Upper lobe of left lung (tissue), 6 donors: ENCODE measurements around the gene HTRA1. TPM values are rescaled to one million over a fixed set of nuclear protein-coding genes. Genes with fewer than 3 reads are reported as not detected.
A peak's percentile ranks its signal among the peaks of the same experiment; 100 is the strongest.

Source experiments
- ATAC-seq, 2 donors: fragments of 200-7000 bp; cut with Tn5 transposase; one replicate each; pipeline ENCODE4 v1.9.1; 2022; ENCODE audit warnings: mild to moderate bottlenecking in 2 of 2, moderate library complexity in 2 of 2; ENCODE audit not compliant: low FRiP score in 2 of 2
- DNase-seq, 2 donors: peaks; one replicate each; pipeline ENCODE4 v3.0.0-alpha.2; 2019 to 2020
- H3K27ac ChIP-seq, 4 donors: fragments of 200-600 bp; sonication (generic); one replicate each; pipeline ENCODE4 v1.5.1; 2016 to 2019
- H3K27me3 ChIP-seq, 4 donors: fragments of 200-600 bp; sonication (generic); one replicate each; pipeline ENCODE4 v1.5.1; 2017 to 2019
- H3K36me3 ChIP-seq, 4 donors: fragments of 200-600 bp; sonication (generic); one replicate each; pipeline ENCODE4 v1.5.1; 2016 to 2019
- H3K4me1 ChIP-seq, 4 donors: fragments of 200-600 bp; sonication (generic); one replicate each; pipeline ENCODE4 v1.5.1; 2018 to 2019
- H3K4me3 ChIP-seq, 4 donors: fragments of 200-600 bp; sonication (generic); one replicate each; pipeline ENCODE4 v1.5.1; 2017 to 2019; ENCODE audit warnings: mild to moderate bottlenecking in 2 of 4, moderate library complexity in 1 of 4
- H3K9me3 ChIP-seq, 4 donors: fragments of 200-600 bp; sonication (generic); one replicate each; pipeline ENCODE4 v1.5.1; 2018 to 2019
- CTCF ChIP-seq, 6 experiments: fragments of 450-650 bp in 4 of 6; fragments of 200-600 bp in 2 of 6; sonication (generic) in 2 of 6; IDR thresholded peaks; one replicate each; pipeline ENCODE4 v1.5.1; 2016 to 2019; ENCODE audit warnings: antibody characterized with exemption in 6 of 6
- EP300 ChIP-seq, 4 donors: sonication (generic); formaldehyde crosslinking; IDR thresholded peaks; one replicate each; pipeline ENCODE4 v1.5.1; 2017; ENCODE audit warnings: antibody characterized with exemption in 4 of 4, control low read depth in 2 of 4
- POLR2A ChIP-seq, 4 donors: fragments of 450-650 bp; IDR thresholded peaks; one replicate each; pipeline ENCODE4 v1.5.1; 2016 to 2017; ENCODE audit warnings: antibody characterized with exemption in 4 of 4, mild to moderate bottlenecking in 2 of 4
- POLR2AphosphoS5 ChIP-seq, 2 donors: sonication (generic); formaldehyde crosslinking; IDR thresholded peaks; one replicate each; pipeline ENCODE4 v1.5.1; 2017; ENCODE audit warnings: antibody characterized with exemption in 2 of 2
- WGBS, 2 donors: methylation state at CpG; one replicate each; pipeline ENCODE4 v1.1.5; 2017 to 2018; 5-methylcytosine and 5-hydroxymethylcytosine counted together
- total RNA-seq, 6 donors: library from RNA; depleted of rRNA in 4 of 6; stranded (reverse); fragments of >200 nt in 4 of 6; gene quantifications; one replicate each; pipeline versions ENCODE4 v1.1.0 to v1.2.1, GENCODE V29; 2016 to 2021
- donor health status: DM: no; HTN: no; CAD: no; lungs with moderate emphysema.
- donor health status: DM: no; HTN: yes; CAD: no; lungs with severe emphysema.

Gene HTRA1
- total RNA-seq, 6 donors from 2014 or later = 20.7 to 72.8 (median 36.2) TPM

- Histone ChIP-seq H3K27me3 (no peaks in the 10 kb centered on the region), H3K36me3 (peaks cover 0 to 36% (median 5%) of the 10 kb centered on the region in 4 donors), H3K9me3 (no peaks in the 10 kb centered on the region), H3K27ac (peak overlapping the region in 2 of 4 donors; percentile 36 to 53), H3K4me1 (peaks cover 20 to 39% (median 29%) of the 10 kb centered on the region in 4 donors), H3K4me3 (no peak overlapping the region)
- TF ChIP-seq CTCF (IDR thresholded peaks at IDR 0.05) (no peak), EP300 (IDR thresholded peaks at IDR 0.05) (no peak), POLR2A (IDR thresholded peaks at IDR 0.05) (no peak), POLR2AphosphoS5 (IDR thresholded peaks at IDR 0.05) (no peak)
- WGBS, 2 donors = 89 to 93% methylated on average over 3 of the region's 3 CpGs
- ATAC-seq (no peak), DNase-seq (no peak)
Measured at GRCh38 chr10:122420624-122421007, 40.7 kb upstream of the HTRA1 start.

DNA sequence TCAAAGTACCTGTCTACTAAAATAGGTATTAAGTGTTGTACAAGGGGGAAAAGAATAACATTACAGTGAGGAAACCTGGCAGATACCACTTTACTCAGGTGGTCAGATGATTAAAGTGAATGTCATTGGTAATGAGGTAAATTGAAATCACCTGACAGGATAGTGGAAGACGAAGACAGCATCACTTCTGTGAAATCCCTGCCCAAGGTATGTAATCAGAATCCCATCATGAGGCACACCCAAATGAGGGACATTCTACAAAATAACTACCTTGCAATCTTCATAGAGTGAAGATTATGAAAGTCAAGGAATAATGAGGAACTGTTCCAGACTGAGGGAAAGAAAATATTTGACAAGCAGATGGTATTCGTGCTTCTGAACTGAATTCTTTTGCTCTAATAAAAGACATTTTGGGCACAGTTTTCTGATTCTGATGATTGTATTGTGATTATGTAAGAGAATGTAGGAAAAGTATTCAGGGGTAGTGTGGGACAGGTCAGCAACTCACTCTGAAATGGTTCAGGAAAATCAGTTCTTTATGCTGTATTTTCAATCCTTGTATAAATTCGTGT lies 40.2 kb upstream of the HTRA1 start:
- DNase-seq (no peak), ATAC-seq (no peak)
- H3K4me1 ChIP-seq = peaks cover 20 to 39% (median 29%) of the 10 kb centered on the region in 4 donors
- TF ChIP-seq POLR2AphosphoS5 (IDR thresholded peaks at IDR 0.05) (no peak), CTCF (IDR thresholded peaks at IDR 0.05) (no peak), POLR2A (IDR thresholded peaks at IDR 0.05) (no peak), EP300 (IDR thresholded peaks at IDR 0.05) (no peak)
- H3K36me3 ChIP-seq = peaks cover 0 to 32% (median 4%) of the 10 kb centered on the region in 4 donors
- peak overlapping the region in 2 of 4 donors; percentile 36 to 53 for H3K27ac ChIP-seq
- 75 to 78% methylated on average over 3 of the region's 3 CpGs for WGBS, 2 donors
- H3K4me3 ChIP-seq = no peak overlapping the region
- no peaks in the 10 kb centered on the region for H3K9me3 ChIP-seq
- H3K27me3 ChIP-seq = no peaks in the 10 kb centered on the region

DNA sequence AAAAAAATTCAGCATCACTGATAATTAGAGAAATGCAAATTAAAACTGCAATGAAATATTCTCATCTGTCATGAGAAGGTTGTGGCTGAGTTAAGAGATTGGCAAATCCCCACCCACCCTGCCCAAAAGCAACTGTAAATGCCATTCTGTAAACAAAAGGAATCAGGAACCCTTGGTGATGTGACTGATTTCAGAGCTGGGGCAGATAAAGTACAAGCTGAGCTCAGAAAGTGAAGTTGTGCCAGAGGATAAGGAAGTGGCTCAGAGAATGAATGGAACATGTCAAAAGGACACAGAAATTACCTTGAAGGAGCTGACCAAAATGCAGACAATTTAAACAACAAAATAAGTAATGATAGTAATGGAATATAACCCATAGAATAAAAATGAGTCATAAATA lies 39.6 kb upstream of the HTRA1 start:
- H3K27me3 ChIP-seq = no peaks in the 10 kb centered on the region
- H3K36me3 ChIP-seq = peaks cover 0 to 26% (median 3%) of the 10 kb centered on the region in 4 donors
- H3K9me3 ChIP-seq = no peaks in the 10 kb centered on the region
- ATAC-seq = no peak
- peak overlapping the region in 1 of 4 donors; percentile 53 for H3K27ac ChIP-seq
- H3K4me3 ChIP-seq = no peak overlapping the region
- TF ChIP-seq EP300 (IDR thresholded peaks at IDR 0.05) (no peak), POLR2AphosphoS5 (IDR thresholded peaks at IDR 0.05) (no peak), POLR2A (IDR thresholded peaks at IDR 0.05) (no peak), CTCF (IDR thresholded peaks at IDR 0.05) (no peak)
- peaks cover 17 to 36% (median 27%) of the 10 kb centered on the region in 4 donors for H3K4me1 ChIP-seq
- no peak for DNase-seq

- WGBS, 2 donors = 60 to 65% methylated on average over 5 of the region's 5 CpGs
- Histone ChIP-seq H3K4me1 (peaks cover 14 to 31% (median 22%) of the 10 kb centered on the region in 4 donors), H3K27ac (peak overlapping the region in 1 of 4 donors; percentile 53), H3K4me3 (no peak overlapping the region), H3K27me3 (no peaks in the 10 kb centered on the region), H3K9me3 (no peaks in the 10 kb centered on the region), H3K36me3 (peaks cover 0 to 26% (median 3%) of the 10 kb centered on the region in 4 donors)
- ATAC-seq (no peak), DNase-seq (no peak)
- TF ChIP-seq POLR2AphosphoS5 (IDR thresholded peaks at IDR 0.05) (no peak), EP300 (IDR thresholded peaks at IDR 0.05) (no peak), CTCF (IDR thresholded peaks at IDR 0.05) (no peak), POLR2A (IDR thresholded peaks at IDR 0.05) (no peak)
Measured at GRCh38 chr10:122422266-122422989, 38.9 kb upstream of the HTRA1 start.
